Fibroblast of the aortic adventitia (primary cell): ENCODE measurements around the gene XRCC5. TPM values are rescaled to one million over a fixed set of nuclear protein-coding genes. Genes with fewer than 3 reads are reported as not detected.

Experiments used
- DNase-seq: peaks from one replicate; pipeline ENCODE4 v3.0.0-alpha.2; 2010; ENCODE audit warnings: low read depth
- H3K4me3 ChIP-seq: 2 replicates; pipeline ENCODE4 v1.5.1; 2011; ENCODE audit warnings: low read depth, mild to moderate bottlenecking, control low read depth, low read length, moderate library complexity
- CTCF ChIP-seq: IDR thresholded peaks from 2 replicates; pipeline ENCODE4 v1.5.1; 2011; ENCODE audit warnings: mild to moderate bottlenecking, low read length, control low read depth, inconsistent platforms; ENCODE audit not compliant: insufficient read depth
- total RNA-seq: library from RNA; depleted of rRNA; stranded (reverse); fragments of >200 nt; gene quantifications from 2 replicates; pipeline ENCODE4 v1.2.3, GENCODE V29; 2012; ENCODE audit warnings: low replicate concordance

The XRCC5 gene
- total RNA-seq, 1 donor: 271 TPM

GRCh38 chr2:216147172-216148131, 38.3 kb downstream of the XRCC5 start:
- no peak overlapping the region for H3K4me3 ChIP-seq
- no peak for DNase-seq
- TF ChIP-seq CTCF: no peak

DNA sequence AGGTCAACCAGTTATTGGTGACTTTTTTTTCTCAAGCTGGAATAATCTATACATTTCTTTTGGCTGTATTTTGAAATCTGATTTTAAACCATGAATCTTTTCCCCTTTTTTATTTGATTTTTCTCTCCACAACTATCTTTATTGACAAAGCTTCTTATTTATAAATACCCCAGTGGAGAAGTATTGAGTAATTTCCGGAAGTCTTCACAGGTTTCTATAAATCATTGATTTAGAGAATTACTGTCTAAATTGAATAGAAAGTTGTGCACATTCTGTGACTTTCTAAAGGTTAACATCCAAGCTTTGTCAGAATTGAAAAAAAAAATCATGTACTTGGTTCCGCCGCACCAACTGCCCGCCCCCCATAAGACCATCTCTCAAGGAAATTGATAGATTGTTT, 39.8 kb downstream of the XRCC5 start:
- no peak overlapping the region for H3K4me3 ChIP-seq
- DNase-seq: no peak
- TF ChIP-seq CTCF: no peak

- TF ChIP-seq CTCF: no peak
- H3K4me3 ChIP-seq: no peak overlapping the region
- peak; percentile 63 for DNase-seq
These were observed 40.6 kb downstream of the XRCC5 start for GRCh38 chr2:216149741-216150140.

DNA sequence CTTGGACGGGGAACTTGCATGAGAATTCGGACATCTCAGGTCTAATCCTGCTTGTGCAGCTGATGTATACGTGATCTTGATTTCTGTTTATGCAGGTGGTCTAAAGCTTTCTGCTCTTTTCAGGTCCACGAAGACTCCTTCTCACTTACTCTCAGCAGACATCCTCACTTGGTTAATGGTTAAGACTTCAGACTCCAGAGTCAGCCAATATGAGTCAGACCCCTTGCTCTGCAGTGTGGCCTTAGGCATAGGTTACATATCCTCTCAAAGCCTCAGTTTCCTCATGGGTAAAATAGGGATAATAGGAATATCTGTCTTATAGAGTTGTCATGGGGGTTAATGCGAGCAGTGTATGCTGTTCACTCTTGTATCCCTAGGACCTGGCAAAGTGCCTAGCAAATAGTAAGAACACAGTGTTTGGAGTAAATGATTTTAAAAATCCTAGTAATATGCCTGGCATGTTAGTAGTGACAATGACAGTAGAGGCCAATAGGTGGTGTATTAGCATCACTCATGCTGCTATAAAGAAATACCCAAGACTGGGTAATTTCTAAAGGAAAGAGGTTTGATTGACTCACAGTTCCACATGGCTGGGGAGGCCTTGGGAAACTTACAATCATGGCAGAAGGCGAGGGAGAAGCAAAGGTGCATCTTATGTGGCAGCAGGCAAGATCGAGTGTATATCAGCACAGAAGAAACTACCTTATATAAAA, 42.3 kb downstream of the XRCC5 start:
- TF ChIP-seq CTCF: no peak
- peak; percentile 16 for DNase-seq
- H3K4me3 ChIP-seq: no peak overlapping the region

GRCh38 chr2:216155954-216156353, 46.8 kb downstream of the XRCC5 start:
- no peak for TF ChIP-seq CTCF
- no peak overlapping the region for H3K4me3 ChIP-seq
- DNase-seq: no peak

GRCh38 chr2:216156822-216157221, 47.7 kb downstream of the XRCC5 start:
- H3K4me3 ChIP-seq: no peak overlapping the region
- no peak for TF ChIP-seq CTCF
- no peak for DNase-seq
